ENCODE measurements around the gene TTLL4. TPM values are rescaled to one million over a fixed set of nuclear protein-coding genes. Genes with fewer than 3 reads are reported as not detected.
A peak's percentile ranks its signal among the peaks of the same experiment; 100 is the strongest.

TTLL4 gene
- total and polyA plus RNA-seq, 12 donors, result 10.6 to 65.4 (median 24.5) TPM

- no peaks in the 10 kb centered on the region for H3K9me3 ChIP-seq (replicated peaks in 1 of 3)
- peak overlapping the region in 2 of 5 donors; percentile 94 to 95 for H3K27ac ChIP-seq
- no peak for TF ChIP-seq POLR2A (IDR thresholded peaks at IDR 0.05)
- peaks cover 17 to 38% of the 10 kb centered on the region in 2 donors for H3K4me1 ChIP-seq (replicated peaks in 1 of 2)
- H3K36me3 ChIP-seq (replicated peaks in 1 of 2), result peaks cover 0 to 22% of the 10 kb centered on the region in 2 donors
- peak in 1 of 7 donors; percentile 41 for DNase-seq
- no peak overlapping the region for H3K4me3 ChIP-seq
- intact Hi-C loops (cut with DNase I), result no loop called here
- 94 to 100% (median 97%) methylated on average over 8 of the region's 8 CpGs for WGBS, 4 donors
- no peaks in the 10 kb centered on the region for H3K27me3 ChIP-seq
Observed at GRCh38 chr2:218734190-218734975, 23.7 kb downstream of the TTLL4 start.

GRCh38 chr2:218736531-218736930 is 25.9 kb downstream of the TTLL4 start:
- WGBS, 4 donors, result 69 to 75% (median 73%) methylated on average over 2 of the region's 2 CpGs
- intact Hi-C loops (cut with DNase I), result no loop called here

GRCh38 chr2:218743068-218743467 is 32.4 kb downstream of the TTLL4 start:
- intact Hi-C loops (cut with DNase I), result no loop called here
- DNase-seq, result no peak
- Histone ChIP-seq H3K4me3 (no peak overlapping the region), H3K27ac (no peak overlapping the region), H3K36me3 (replicated peaks in 1 of 2) (peaks cover 0 to 41% of the 10 kb centered on the region in 2 donors), H3K4me1 (replicated peaks in 1 of 2) (peaks cover 10 to 12% of the 10 kb centered on the region in 2 donors), H3K9me3 (replicated peaks in 1 of 3) (no peaks in the 10 kb centered on the region), H3K27me3 (no peaks in the 10 kb centered on the region)
- WGBS, 4 donors, result 71 to 80% (median 72%) methylated on average over 6 of the region's 6 CpGs
- TF ChIP-seq CTCF (IDR thresholded peaks at IDR 0.05), result no peak
- no peak for TF ChIP-seq POLR2A (IDR thresholded peaks at IDR 0.05)

More at GRCh38 chr2:218736531-218736930, 25.9 kb downstream of the TTLL4 start:
- Histone ChIP-seq H3K4me1 (replicated peaks in 1 of 2) (peaks cover 9 to 27% of the 10 kb centered on the region in 2 donors), H3K27me3 (no peaks in the 10 kb centered on the region), H3K4me3 (no peak overlapping the region), H3K27ac (no peak overlapping the region), H3K9me3 (replicated peaks in 1 of 3) (no peaks in the 10 kb centered on the region), H3K36me3 (replicated peaks in 1 of 2) (peaks cover 0 to 33% of the 10 kb centered on the region in 2 donors)
- no peak for TF ChIP-seq POLR2A (IDR thresholded peaks at IDR 0.05)
- no peak for TF ChIP-seq CTCF (IDR thresholded peaks at IDR 0.05)
- DNase-seq, result no peak

- Histone ChIP-seq H3K4me3 (no peak overlapping the region), H3K27me3 (no peaks in the 10 kb centered on the region), H3K9me3 (replicated peaks in 1 of 3) (no peaks in the 10 kb centered on the region), H3K27ac (no peak overlapping the region), H3K36me3 (replicated peaks in 1 of 2) (peaks cover 0 to 42% of the 10 kb centered on the region in 2 donors), H3K4me1 (replicated peaks in 1 of 2) (peaks cover 10 to 12% of the 10 kb centered on the region in 2 donors)
- intact Hi-C loops (cut with DNase I), result no loop called here
- WGBS, 4 donors, result 71 to 87% (median 81%) methylated on average over 3 of the region's 3 CpGs
- no peak for DNase-seq
- TF ChIP-seq POLR2A (IDR thresholded peaks at IDR 0.05) (no peak), CTCF (IDR thresholded peaks at IDR 0.05) (no peak)
Observed at GRCh38 chr2:218744615-218745014, 34.0 kb downstream of the TTLL4 start.
